Cerebellar nuclear complex (tissue), 1 donor: ENCODE measurements around the gene C6.
A peak's percentile ranks its signal among the peaks of the same experiment; 100 is the strongest.
"Not testable (repeated sequence)": the region's sequence is repeated elsewhere in the genome, so short reads cannot be mapped to it uniquely, and the experiment has no call there.

ENCODE experiments used
- DNase-seq, 2 experiments: peaks; one replicate each; lab custom pipeline; 2025; lab: John Stamatoyannopoulos, UW

The C6 gene

DNA sequence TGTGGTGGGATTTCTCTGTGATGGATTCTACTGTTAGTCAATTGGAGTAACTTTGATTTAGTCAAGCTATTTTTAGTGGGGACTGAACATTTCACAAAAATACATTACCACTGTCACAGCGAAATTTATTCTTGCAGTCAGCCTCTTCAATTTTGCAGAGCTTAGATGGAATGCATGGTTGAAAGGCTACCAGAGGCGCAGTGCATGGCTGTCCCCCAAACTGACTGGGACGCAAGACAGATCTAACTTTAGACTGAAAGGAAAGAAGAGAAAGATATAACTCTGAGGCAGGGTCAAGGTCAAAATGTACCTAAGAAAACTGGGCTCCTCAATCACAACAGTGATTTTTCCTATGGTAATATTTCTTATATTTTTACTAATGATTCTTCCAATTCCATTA, 13.7 kb downstream of the C6 start:
- DNase-seq, result no peak

DNA sequence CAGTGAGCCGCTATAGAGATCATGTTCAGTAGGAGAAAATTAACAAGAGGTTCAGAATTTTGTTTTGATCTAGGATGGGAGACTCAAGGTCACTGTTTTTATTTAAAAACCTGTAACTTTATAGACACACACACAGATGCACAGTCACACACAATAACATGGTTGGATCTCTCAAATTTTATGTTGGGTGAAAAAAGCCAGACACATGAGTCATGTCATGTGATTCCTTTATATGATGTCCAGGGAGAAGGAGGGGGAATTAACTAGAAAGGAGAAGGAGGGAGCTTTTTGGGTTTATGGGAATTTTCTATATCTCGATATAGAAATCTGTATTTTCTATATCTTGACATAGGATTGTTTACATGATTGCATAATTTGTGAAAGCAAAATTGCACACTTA, 17.1 kb downstream of the C6 start:
- DNase-seq, result no peak

DNA sequence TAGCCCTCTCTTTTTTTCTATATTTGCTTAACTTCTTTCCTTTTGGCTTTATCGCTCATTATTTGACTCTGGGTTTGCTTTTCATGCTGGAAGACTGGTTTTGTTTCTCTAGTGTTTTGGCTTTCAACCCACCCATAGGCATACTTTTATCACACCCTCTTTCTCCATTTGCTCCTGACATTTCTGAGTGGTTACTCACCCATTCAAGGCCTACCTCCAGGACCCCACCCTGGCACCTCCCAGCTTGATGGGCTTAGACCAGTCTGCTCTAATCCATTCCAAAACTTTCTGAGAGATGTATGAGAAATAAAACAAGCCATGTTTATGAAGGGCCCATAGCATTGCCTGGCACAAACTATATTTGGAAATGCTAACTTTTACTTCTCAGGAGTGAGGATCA, 18.1 kb downstream of the C6 start:
- DNase-seq, result no peak

DNA sequence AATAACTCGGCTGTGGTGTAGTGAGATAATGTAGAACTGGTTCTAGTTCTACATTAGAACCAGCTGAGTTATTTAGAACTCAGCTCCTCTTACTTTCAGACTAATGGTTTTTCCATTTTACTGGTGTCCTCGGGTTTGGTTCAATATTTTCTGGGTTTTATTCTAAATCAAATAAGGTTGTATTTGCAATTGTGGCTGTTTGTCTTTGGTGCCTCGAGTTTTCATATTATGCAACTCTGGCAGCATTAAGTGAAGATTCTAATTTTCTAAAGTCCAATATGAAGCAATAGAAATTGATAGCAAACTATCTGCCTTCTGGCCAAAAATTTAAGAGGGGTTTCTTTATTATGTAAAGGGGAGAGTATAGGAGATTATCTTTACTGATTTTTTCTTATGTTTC, 19.0 kb downstream of the C6 start:
- no peak for DNase-seq

DNA sequence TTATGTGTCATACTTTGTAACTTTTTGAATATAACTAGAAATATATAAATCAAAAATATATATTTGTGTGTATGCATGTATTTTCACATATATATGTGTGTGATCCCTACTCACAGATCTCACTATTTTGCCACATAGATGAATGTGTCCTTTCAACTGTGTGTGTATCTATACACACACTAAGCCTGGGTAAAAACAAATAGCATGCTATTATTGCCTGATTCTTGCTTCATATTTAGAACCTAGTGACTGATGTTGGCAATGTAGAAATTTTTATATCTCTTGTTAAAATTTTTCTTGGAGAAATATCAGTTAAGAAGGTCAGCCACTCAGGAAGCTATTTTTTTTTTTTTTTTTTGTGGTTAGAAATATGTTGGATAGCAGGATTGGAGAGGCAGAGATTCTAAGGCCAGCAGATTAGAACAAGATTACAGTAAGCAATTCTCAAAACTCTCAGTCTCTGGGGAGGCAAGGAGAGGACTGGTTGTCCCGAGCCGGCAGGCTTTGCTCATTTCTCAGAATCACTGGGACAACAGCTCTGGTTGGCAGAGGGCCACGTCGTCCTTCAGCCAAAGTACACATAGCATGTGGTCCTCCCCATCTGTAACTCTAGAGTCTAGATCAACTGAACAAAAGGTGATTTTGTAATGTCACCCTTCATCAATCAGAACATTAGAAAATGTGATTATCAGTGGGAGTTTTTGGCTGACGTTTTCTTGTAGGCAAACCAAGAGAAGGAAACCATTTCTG, 19.7 kb downstream of the C6 start:
- peak; percentile 64 to 80 for DNase-seq

DNA sequence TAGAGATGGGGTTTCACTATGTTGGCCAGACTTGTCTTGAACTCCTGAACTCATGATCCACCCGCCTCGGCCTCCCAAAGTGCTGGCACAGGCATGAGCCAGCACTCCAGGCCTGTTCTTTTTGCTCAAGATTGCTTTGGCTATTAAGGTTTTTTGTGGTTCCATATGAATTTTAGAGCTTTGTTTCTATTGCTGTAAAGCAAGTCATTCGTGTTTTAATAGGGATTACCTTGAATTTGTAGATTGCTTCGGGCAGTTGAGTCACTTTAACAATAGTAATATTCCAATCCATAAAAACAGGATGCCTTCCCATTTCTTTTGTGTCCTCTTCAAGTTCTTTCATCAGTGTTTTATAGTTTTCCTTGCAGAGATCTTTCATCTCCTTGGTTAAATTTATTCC, 22.1 kb downstream of the C6 start:
- DNase-seq, result no peak

DNA sequence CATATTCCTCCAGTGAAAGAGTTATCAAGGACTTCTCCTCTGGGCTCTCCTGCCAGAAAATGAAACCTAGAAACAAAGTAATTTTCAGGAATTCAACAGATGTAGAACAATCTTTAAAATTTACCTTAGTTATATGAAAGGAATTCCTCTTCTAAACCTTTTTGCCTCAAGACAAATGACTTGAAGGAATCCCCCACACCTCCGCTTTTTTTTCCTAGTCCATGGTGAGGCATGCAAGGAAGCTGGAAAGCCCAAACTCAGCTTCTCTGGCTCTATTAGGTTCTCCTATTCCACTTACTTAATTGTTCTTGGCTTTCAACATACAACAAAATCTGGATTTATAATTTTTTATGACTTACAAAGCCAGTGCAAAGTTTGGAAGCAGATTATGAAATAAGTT, 27.2 kb downstream of the C6 start:
- DNase-seq, result no peak

DNA sequence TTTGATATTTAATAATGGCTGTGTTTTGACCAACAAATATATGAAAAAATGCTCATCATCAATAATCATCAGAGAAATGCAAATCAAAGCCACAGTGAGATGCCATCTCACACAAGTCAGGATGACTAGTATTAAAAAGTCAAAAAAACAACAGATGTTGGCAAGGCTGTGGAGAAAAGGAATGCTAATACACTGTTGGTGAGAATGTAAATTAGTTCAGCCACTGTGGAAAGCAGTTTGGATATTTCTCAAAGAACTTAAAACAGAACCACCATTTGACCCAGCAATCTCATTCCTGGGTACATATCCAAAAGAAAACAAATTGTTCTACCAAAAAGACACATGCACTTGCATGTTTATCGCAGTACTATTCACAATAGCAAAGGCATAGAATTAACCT, 30.0 kb downstream of the C6 start:
- not testable (repeated sequence) for DNase-seq

DNA sequence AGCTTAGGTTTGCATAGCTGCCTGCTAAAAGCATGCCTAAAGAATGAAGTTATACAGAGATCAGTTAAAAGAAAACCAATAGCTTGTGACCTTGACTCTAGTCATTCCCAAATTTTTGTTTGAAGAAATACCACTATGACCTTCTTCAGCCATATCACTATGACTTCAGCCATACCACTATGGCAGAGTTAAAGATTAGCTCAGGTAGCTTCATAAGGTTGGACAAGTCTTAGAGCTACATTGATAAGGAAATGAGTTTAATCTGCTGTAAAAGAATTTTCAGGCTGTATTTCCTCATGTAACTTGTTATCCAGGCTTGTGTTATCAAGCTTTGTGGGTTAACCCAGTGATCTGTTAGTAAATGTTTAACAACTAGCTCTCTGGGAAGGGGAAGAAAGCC, 30.7 kb downstream of the C6 start:
- DNase-seq, result no peak

DNA sequence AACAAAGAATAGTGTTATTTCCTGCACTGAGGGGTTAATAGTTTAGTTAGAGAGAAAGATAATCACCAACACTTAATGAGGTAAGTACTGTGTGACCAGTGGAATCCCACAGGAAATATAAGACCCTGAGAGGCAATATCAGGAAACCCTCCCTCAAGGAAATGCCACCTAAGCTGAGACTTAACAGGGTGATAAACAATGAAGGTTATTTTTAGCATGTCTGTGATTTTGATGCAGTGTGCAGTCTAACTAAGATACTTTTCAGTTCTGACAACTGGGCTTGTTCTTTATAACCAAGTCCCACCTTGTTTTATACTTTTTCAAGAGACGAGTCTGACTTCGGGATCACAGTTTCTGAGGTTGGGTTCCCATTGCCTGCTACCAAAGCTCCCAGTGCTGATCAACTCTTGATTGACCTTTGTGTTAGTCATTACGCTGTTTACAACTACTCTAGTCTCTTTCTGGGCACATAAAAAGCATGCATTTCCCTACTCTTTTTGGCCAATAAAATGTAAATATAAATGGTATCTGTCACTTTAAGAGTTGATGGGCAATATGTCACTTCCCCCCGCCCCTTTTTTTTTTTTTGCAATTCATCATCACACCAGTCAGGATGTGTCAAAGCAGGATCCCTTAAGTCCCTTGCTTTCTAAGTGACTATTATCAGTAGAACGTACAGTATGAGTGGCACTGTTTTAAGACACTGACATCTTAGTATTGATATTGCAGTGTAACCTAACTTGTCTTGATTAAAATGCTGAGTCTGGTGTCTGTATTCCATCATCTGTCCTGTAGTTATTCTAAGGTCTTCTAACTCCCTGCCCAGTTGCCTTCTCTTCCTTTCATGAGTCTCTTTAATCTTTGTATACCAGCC, 31.4 kb downstream of the C6 start:
- DNase-seq, result no peak

DNA sequence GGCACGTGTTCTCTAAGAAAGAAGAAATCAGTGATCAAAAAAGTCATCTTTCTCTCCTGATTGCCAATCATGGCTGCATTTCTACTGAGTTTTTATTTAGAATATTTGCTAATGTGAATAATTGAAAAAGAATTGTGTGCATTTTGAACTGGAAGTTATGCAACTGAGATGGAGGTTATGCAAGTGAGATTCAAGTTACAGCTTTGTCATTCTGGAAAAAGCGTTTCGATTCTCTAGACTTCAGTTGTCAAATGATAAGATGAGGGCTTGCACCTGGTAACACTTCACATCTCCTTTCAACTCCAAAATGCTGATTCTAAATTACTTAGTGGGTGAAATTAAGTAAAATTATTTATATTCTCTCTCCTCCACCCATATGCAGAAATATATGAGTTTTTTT, 36.4 kb downstream of the C6 start:
- no peak for DNase-seq

DNA sequence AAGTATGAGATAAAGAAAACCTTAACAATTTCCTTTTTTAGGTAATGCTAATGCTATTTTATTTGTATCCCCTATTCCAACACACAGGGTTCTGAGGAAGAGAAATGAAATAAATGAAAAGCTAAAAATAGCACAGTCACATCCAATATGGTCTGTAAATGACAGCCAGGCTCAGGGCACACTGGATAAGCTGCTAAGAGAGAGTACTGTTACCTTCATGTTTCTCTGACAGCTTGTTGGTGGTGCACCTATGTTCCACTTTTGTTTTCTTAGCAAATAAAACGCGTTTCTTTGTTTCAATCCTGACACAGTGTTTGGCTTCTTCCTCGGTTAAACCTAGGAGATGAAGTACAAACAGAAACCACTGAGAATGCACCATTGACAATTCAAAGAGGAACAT, 41.3 kb downstream of the C6 start:
- DNase-seq, result no peak

DNA sequence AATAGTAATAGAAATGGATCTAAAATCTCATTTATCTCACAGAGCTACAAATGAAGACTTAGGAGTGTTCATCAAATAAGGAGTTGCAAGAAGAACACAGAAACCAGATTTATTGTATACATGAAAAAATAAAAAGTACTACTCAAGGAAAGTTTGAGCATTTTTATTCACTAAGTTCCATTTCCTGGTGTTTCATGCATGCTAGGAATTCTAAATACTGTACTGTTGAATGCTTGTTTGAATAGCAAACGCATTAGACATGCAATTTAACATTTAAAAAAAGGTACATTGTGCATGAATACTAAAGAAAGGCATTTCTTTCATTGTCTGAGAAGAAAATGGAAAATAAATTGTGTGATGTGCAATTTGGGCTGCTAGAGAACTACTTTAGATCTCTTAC, 52.1 kb downstream of the C6 start:
- no peak for DNase-seq

DNA sequence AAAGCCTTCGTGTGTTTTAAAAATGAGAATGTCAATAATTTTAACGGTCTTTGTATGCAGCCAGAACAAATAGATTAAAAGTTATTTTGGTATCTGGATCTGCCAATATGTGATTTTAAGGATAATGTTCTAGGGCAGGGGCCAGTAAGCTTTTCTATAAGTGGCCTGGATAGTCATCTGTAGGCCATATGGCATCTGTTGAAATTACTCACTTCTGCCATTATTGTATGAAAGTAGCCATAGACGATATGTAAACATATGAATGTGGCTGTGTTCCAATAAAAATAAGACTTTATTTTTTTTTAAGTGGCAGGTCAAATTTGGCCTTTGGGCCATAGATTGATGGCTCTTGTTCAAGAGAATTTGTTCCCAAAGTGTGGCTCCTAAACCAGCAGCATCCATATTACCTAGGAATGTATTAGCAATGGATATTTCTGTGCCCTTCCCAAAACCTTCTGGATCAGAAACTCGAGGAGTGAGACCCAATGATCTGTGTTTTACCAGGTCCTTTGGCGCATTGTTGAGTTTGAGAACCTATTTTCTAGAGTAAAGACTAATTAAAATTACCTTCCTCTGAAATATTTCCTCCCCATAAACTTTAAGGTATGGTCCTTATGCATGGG, 55.9 kb downstream of the C6 start:
- no peak for DNase-seq

DNA sequence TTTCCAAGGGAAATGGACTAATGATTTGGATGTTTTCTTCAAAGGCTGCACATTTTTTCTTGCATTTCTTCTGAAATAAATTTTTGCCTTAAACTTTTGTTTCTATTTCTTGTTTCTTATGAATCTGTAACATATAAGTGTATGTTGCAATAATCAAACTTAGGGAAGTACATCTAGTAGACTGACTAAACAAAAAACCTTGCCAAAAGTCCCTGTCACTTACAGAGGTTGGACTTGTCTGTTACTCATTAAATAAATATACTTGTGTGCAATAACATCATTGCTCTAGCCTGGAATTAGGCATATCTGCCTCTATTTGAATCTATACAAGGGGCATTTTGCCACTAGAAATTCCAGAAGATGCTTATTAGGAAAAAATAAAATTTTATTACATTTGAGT, 56.6 kb downstream of the C6 start:
- DNase-seq, result no peak

DNA sequence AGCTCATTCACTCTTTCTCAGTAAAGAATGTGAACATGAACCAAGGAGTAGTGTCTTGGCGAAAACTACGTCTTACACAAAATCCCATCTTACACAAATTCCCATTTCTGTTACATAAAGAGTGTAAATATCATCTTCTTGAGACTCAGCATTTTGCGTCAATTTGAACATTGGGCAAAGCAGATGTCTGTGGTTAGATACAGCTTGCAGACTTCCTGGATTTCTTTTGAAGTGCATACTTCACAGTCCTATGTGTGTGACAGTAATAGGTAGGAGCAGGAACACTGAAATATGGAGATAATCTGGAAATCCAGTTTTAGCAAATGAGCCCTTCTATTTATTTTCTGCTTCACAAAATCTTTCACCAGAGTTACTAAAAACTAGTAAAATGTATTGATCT, 58.8 kb downstream of the C6 start:
- DNase-seq, result no peak

DNA sequence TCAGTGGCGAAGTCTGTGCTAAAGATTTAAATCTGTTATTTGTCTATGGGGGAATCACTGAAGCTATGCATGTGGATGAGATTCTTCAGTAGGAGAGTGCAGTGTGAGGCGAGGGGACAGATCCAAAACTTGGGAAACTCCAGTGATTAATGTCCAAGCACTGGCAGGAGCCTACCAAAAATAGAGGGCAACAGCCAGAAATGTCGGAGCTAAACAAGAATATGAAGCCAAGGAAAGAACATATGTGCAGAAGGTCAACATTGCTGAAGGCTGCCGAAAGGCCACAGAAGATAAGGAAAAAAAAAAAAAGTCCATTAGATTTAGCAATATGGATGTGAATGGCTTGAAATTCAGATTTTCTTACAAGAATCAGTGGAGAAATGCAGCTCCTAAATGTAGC, 61.8 kb downstream of the C6 start:
- no peak for DNase-seq

DNA sequence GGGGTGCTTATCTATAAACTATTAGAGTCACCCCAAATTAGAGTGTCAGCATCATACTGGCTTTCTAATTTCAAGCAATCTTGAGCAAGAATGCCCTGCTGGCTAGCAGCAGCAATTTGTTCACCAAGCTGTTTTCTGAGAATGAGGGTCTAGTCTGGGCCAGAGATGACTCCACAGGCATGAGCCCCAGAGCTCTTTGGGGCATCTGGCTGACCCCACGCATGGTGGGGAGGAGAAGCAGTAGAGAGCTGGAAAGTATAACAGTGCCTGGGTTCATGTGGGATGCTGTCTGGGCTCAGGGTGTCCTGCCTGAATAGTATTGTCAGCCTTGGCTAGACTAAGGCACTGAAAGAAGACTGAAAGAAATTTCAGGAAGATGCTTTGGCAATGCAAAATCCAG, 64.9 kb downstream of the C6 start:
- DNase-seq, result no peak

DNA sequence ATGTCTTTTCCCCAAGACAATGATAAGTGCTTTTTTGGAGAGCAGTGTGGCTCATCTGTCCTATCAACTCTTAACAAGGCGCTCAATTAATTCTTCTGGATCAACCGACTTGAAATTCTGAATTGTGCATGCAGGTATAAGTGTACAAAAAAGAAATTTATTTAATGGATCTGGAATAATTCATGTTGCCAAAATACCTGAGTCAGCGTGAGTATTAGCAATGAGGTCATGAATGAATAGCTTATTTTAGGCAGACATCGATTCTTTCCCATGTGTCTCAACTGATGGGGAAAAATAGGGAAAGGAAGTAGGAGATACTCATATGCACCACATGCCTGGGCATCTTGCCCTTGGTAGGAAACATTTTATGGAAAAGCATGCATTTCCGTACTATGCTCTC, 68.0 kb downstream of the C6 start:
- no peak for DNase-seq

DNA sequence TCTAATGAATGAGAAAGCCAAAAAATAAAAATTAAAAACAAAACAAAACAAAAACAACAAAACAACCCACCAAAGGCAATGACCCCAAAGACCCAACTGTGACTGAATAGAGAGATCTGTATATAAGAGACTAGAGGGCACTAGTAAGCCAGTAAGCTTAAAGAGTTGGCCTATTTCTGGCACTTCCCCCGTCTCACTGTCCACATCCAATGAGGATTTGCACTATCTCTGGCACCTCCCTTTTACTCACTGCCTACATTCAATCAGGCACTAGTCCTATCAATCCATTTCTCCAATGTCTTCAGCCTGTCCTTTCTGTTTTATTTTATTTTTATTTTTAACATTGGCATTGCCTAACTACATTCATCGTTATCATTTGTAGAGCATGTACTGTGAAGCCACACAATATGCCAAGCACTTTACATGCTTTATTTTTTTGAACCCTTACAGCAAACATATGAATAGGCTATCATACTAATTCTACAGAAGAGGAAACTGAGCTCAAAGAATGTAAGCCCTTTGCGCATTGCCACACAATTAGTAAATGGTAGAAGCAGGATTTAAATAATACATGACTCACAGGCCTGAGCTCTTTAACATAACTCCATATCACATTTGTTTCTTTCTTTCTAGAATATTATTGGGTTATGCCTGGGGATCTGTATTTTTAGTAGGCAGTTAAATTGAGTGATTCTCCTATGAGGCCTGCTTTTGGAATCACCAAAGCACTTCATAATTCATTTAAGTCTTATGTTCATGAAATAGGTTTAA, 70.0 kb downstream of the C6 start:
- no peak for DNase-seq

DNA sequence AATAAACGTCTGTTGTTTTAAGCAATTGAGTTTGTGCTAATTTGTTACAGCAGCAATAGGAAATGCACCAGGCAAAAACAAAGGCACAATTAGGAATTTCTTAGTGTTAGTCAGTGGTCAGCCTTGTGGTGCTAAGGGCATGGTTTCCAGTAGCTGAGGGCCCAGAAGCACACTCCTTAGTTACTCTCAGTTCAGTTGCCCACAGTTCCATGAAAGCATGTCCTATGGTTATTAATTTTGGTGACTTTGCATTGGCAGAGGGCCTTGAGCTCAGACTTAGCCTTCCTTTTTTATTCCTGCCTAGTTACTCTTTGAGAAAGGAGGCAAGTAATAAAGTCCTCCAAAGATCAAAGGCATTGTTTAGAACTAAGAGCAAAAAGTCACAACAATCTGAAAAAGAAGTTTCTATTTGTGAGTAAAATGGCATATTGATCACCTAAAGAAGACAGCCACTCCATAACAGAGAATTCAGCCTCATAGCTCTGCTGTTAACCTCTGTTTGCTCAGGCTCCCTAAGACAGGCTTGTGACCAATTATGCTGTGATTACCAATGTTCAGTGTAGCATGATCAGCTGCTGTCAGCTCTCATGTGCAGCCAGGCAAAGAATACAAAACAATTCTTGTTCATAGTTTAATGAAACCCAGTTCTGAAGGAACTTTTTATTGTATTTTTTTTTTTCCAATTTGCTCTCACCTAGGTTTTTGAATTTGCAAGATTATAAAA, 85.2 kb downstream of the C6 start:
- no peak for DNase-seq

DNA sequence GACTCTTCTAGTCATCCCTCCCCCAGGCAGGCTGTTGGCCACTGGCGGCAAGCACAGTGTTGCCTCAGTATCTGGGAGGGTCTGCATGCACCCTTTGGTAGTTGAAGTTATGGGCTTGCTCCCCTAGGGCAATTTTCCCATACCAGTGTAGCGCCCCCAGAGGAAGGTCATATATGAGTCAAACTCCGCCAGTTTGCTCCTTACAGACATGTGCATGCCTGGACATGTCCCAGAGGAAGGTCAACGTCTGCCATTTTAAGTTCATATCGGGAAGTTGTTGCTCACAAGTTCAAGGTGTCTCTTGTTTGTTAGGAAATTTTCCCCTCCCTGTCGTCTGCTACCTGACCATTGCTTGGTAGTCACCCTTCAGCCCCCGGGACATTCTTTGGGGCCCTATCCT, 90.9 kb downstream of the C6 start:
- no peak for DNase-seq
